ENCODE measurements around the gene QSOX2.
"Not testable (repeated sequence)": the region's sequence is repeated elsewhere in the genome, so short reads cannot be mapped to it uniquely, and the experiment has no call there.

Gene QSOX2

GRCh38 chr9:136282272-136282861 is 36.8 kb upstream of the QSOX2 start:
- DNase-seq = no peak

GRCh38 chr9:136281421-136282271 is 36.0 kb upstream of the QSOX2 start:
- no peak for DNase-seq

- no peak for DNase-seq
These were observed 35.1 kb upstream of the QSOX2 start for GRCh38 chr9:136280535-136281315.

- DNase-seq = no peak
These were observed 33.9 kb upstream of the QSOX2 start for GRCh38 chr9:136279471-136279870.

- DNase-seq = no peak
These were observed 33.3 kb upstream of the QSOX2 start for GRCh38 chr9:136278894-136279293.

- DNase-seq = no peak
These were observed 32.6 kb upstream of the QSOX2 start for GRCh38 chr9:136278221-136278620.

GRCh38 chr9:136277746-136278145 is 32.1 kb upstream of the QSOX2 start:
- no peak for DNase-seq

GRCh38 chr9:136276716-136277115 is 31.1 kb upstream of the QSOX2 start:
- no peak for DNase-seq

GRCh38 chr9:136275655-136276429 is 30.2 kb upstream of the QSOX2 start:
- DNase-seq = no peak

GRCh38 chr9:136274786-136275654 is 29.4 kb upstream of the QSOX2 start:
- DNase-seq = no peak

- no peak for DNase-seq
These were observed 28.5 kb upstream of the QSOX2 start for GRCh38 chr9:136273921-136274785.

GRCh38 chr9:136273244-136273865 is 27.7 kb upstream of the QSOX2 start:
- no peak for DNase-seq

- DNase-seq = no peak
These were observed 24.6 kb upstream of the QSOX2 start for GRCh38 chr9:136270173-136270705.

GRCh38 chr9:136268735-136269134 is 23.1 kb upstream of the QSOX2 start:
- no peak for DNase-seq

GRCh38 chr9:136268318-136268717 is 22.7 kb upstream of the QSOX2 start:
- DNase-seq = no peak

- no peak for DNase-seq
These were observed 21.9 kb upstream of the QSOX2 start for GRCh38 chr9:136267261-136268111.

GRCh38 chr9:136266641-136267040 is 21.0 kb upstream of the QSOX2 start:
- not testable (repeated sequence) for DNase-seq

GRCh38 chr9:136265561-136266355 is 20.1 kb upstream of the QSOX2 start:
- peak; percentile 50 to 59 for DNase-seq
